Panc1 (cell line): ENCODE measurements around the gene RFX1. TPM values are rescaled to one million over a fixed set of nuclear protein-coding genes. Genes with fewer than 3 reads are reported as not detected.
A peak's percentile ranks its signal among the peaks of the same experiment; 100 is the strongest.

Experiments
- ATAC-seq: fragments of 200-7000 bp; cut with Tn5 transposase; 2 replicates; pipeline ENCODE4 v1.9.1; 2020; ENCODE audit warnings: mild to moderate bottlenecking, moderate library complexity
- BruUV-seq: library from RNA; stranded (reverse); fragments of 400-500 nt; replicated peaks from 2 replicates; lab custom pipeline; 2021; lab: Mats Ljungman, UMichigan
- CTCF ChIA-PET: fragments of 300-600 bp; sonication (Branson Sonifier 250); formaldehyde crosslinking; loops from one replicate; lab custom pipeline; 2022; ENCODE audit warnings: antibody characterized with exemption; lab: Charles Lee
- POLR2A ChIA-PET: fragments of 300-600 bp; sonication (Branson Sonifier 250); formaldehyde crosslinking; loops from one replicate; lab custom pipeline; 2022; ENCODE audit warnings: antibody characterized with exemption; lab: Charles Lee
- DNase-seq: peaks from one replicate; pipeline ENCODE4 v3.0.0-alpha.2; 2010; ENCODE audit warnings: low read depth, low spot score
- H3K27ac ChIP-seq: 2 replicates; pipeline ENCODE4 v1.5.1; 2011; ENCODE audit warnings: mild to moderate bottlenecking, low read length, inconsistent platforms
- H3K27me3 ChIP-seq: fragments of 200-500 bp; sonication (Bioruptor generic); 2 replicates; pipeline ENCODE4 v1.6.0; 2014; ENCODE audit warnings: low read length, inconsistent platforms; ENCODE audit not compliant: control insufficient read depth, insufficient read depth
- H3K36me3 ChIP-seq: fragments of 200-500 bp; sonication (Bioruptor generic); 2 replicates; pipeline ENCODE4 v1.5.1; 2014; ENCODE audit warnings: inconsistent platforms, mild to moderate bottlenecking, low read length, moderate library complexity; ENCODE audit not compliant: control insufficient read depth, insufficient read depth
- H3K4me1 ChIP-seq: 2 replicates; pipeline ENCODE4 v1.5.1; 2011; ENCODE audit warnings: inconsistent platforms, mild to moderate bottlenecking, low read length, moderate library complexity; ENCODE audit not compliant: control insufficient read depth, insufficient read depth
- H3K4me3 ChIP-seq, 2 experiments: 2 replicates each; pipeline ENCODE4 v1.5.1; 2011 to 2012; ENCODE audit warnings: low read depth in 2 of 2, low read length in 2 of 2, mild to moderate bottlenecking in 2 of 2, inconsistent platforms in 1 of 2, moderate library complexity in 1 of 2
- H3K9me3 ChIP-seq: fragments of 200-500 bp; sonication (Bioruptor generic); 2 replicates; pipeline ENCODE4 v1.5.1; 2014; ENCODE audit warnings: low read depth, mild to moderate bottlenecking, inconsistent platforms, low read length, moderate library complexity; ENCODE audit not compliant: control insufficient read depth, insufficient read depth
- CTCF ChIP-seq: fragments of 450-650 bp; IDR thresholded peaks from 2 replicates; pipeline ENCODE4 v1.5.1; 2017; ENCODE audit warnings: mild to moderate bottlenecking
- POLR2AphosphoS5 ChIP-seq: IDR thresholded peaks from 2 replicates; pipeline ENCODE4 v1.6.1; 2012; ENCODE audit warnings: mild to moderate bottlenecking, low read depth, low read length, moderate library complexity
- REST ChIP-seq, 2 experiments: IDR thresholded peaks; 2 replicates each; pipeline ENCODE4 v1.6.1; 2011 to 2012; ENCODE audit warnings: low read depth in 2 of 2, control low read depth in 1 of 2, low read length in 1 of 2, mild to moderate bottlenecking in 1 of 2, moderate library complexity in 1 of 2; ENCODE audit not compliant: insufficient read depth in 1 of 2
- SIN3A ChIP-seq: IDR thresholded peaks from 2 replicates; pipeline ENCODE4 v1.6.1; 2012; ENCODE audit warnings: low read depth, mild to moderate bottlenecking, low read length, moderate library complexity, borderline replicate concordance; ENCODE audit not compliant: insufficient read depth
- TCF7L2 ChIP-seq: IDR thresholded peaks from 2 replicates; pipeline ENCODE4 v1.6.1; 2011; ENCODE audit warnings: mild to moderate bottlenecking, low read depth, low read length, inconsistent platforms
- in situ Hi-C: cut with HindIII; loops from 2 replicates; pipeline ENCODE4 v1.10.0; 2016; ENCODE audit warnings: low sequenced_read_pairs, low pct_unique_long_range_greater_than_20kb
- intact Hi-C: fragments of 100-400 bp; cut with micrococcal nuclease; formaldehyde crosslinking; loops from one replicate; pipeline ENCODE4 v1.10.0; 2022; ENCODE audit not compliant: unreplicated experiment
- total RNA-seq: library from RNA; stranded (reverse); gene quantifications from one replicate; pipeline ENCODE4 v1.2.1, GENCODE V29; 2021; ENCODE audit not compliant: unreplicated experiment

The RFX1 gene
- total RNA-seq, 1 experiment from 2014 or later, result 15.2 TPM

- H3K4me1 ChIP-seq, result peaks cover 5% of the 10 kb centered on the region
- ATAC-seq, result peak; percentile 24
- CTCF ChIA-PET, result no interaction called here
- no TSS peak for BruUV-seq
- DNase-seq, result no peak
- H3K27ac ChIP-seq, result no peak within 1 kb of the TSS
- POLR2A ChIA-PET, result no interaction called here
- intact Hi-C loops (no loop called here), in situ Hi-C loops (no loop called here)
- peak within 1 kb of the TSS in 1 of 2 experiments; percentile 32; a peak in 2 of 4 replicates for H3K4me3 ChIP-seq
- H3K27me3 ChIP-seq, result no peaks in the 10 kb centered on the region
- no peak for TF ChIP-seq POLR2AphosphoS5
- TF ChIP-seq TCF7L2, result no peak
- no peak for TF ChIP-seq CTCF
- TF ChIP-seq REST (IDR thresholded peaks at IDR 0.05; ENCODE audit: insufficient read depth in 1 of 2, low read depth in 2 of 2, low read length in 1 of 2), result no peak
- no peak for TF ChIP-seq SIN3A
- H3K9me3 ChIP-seq, result no peaks in the 10 kb centered on the region
- H3K36me3 ChIP-seq, result no peaks in the 10 kb centered on the region
Observed at GRCh38 chr19:13938301-13939064, 67.6 kb downstream of the RFX1 start, which contains the start of gene PODNL1. TSS of gene PODNL1 (minus strand) at chr19:13938417. CDS start at chr19:13938181, 236 bp downstream.

- DNase-seq (no peak), ATAC-seq (peak; percentile 67)
- in situ Hi-C loops, result no loop called here
- no peaks in the 10 kb centered on the region for H3K36me3 ChIP-seq
- ChIA-PET POLR2A (no interaction called here), CTCF (no interaction called here)
- no peaks in the 10 kb centered on the region for H3K27me3 ChIP-seq
- peak overlapping the region in 1 of 2 experiments; percentile 32; a peak in 2 of 4 replicates for H3K4me3 ChIP-seq
- no peak overlapping the region for H3K27ac ChIP-seq
- BruUV-seq, result no TSS peak
- TF ChIP-seq REST (IDR thresholded peaks at IDR 0.05; ENCODE audit: insufficient read depth in 1 of 2, low read depth in 2 of 2, low read length in 1 of 2) (no peak), TCF7L2 (no peak), POLR2AphosphoS5 (no peak), CTCF (no peak), SIN3A (no peak)
- H3K4me1 ChIP-seq, result peaks cover 5% of the 10 kb centered on the region
- H3K9me3 ChIP-seq, result no peaks in the 10 kb centered on the region
- intact Hi-C loops, result no loop called here
Observed at GRCh38 chr19:13937479-13938300, 68.4 kb downstream of the RFX1 start.
